Activated naive CD4-positive, alpha-beta T cell treated with Interleukin-2 at 50 U/mL for 16 hours (primary cell): ENCODE results near the gene C1orf35.

Experiments
- DNase-seq: peaks from one replicate; pipeline ENCODE4 v3.0.0-alpha.2; 2020

The C1orf35 gene

GRCh38 chr1:228077565-228078330, 25.4 kb downstream of the C1orf35 start:
- no peak for DNase-seq

- DNase-seq: no peak
These were observed 26.2 kb downstream of the C1orf35 start for GRCh38 chr1:228076796-228077430.

- no peak for DNase-seq
These were observed 27.3 kb downstream of the C1orf35 start for GRCh38 chr1:228075801-228076271.

GRCh38 chr1:228074954-228075730, 28.0 kb downstream of the C1orf35 start:
- DNase-seq: no peak

- DNase-seq: no peak
These were observed 29.1 kb downstream of the C1orf35 start for GRCh38 chr1:228073857-228074545.

GRCh38 chr1:228073061-228073856, 29.9 kb downstream of the C1orf35 start:
- DNase-seq: no peak

GRCh38 chr1:228072658-228073043, 30.5 kb downstream of the C1orf35 start:
- DNase-seq: no peak

GRCh38 chr1:228071839-228072657, 31.1 kb downstream of the C1orf35 start:
- DNase-seq: no peak

- DNase-seq: no peak
These were observed 32.3 kb downstream of the C1orf35 start for GRCh38 chr1:228070851-228071250.

GRCh38 chr1:228070173-228070572, 33.0 kb downstream of the C1orf35 start:
- no peak for DNase-seq

- DNase-seq: no peak
These were observed 34.8 kb downstream of the C1orf35 start for GRCh38 chr1:228068359-228068758.

- no peak for DNase-seq
These were observed 36.1 kb downstream of the C1orf35 start for GRCh38 chr1:228066891-228067654.

- no peak for DNase-seq
These were observed 36.7 kb downstream of the C1orf35 start for GRCh38 chr1:228066416-228066815.

GRCh38 chr1:228065543-228066347, 37.4 kb downstream of the C1orf35 start:
- DNase-seq: no peak

- DNase-seq: no peak
These were observed 38.2 kb downstream of the C1orf35 start for GRCh38 chr1:228064741-228065542.

- DNase-seq: no peak
These were observed 38.8 kb downstream of the C1orf35 start for GRCh38 chr1:228064296-228064695.

GRCh38 chr1:228063251-228064191, 39.6 kb downstream of the C1orf35 start:
- DNase-seq: no peak
